ENCODE measurements around the gene KNCN.

KNCN gene

DNA sequence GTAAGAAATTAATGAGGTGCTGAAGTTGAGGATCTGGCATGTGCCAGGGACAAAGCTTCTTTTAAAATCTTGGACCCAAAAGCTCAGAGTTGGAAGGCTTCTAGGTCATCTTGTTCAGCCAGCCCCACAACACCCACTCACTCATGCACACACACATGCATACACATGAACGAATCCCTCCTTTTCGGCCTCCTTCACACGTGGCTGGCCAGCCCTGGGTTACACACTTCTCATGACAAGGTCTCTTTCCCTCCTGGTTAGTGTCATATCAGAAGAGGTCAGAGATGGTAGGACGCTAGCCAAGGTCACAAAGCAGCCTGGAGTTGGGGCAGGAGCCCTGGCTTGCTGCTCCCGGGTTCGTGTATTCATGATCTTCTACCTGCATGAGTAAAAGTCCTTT, 54.9 kb downstream of the KNCN start:
- DNase-seq (ENCODE audit: low spot score) = no peak
- TF ChIP-seq, protein P1, sequence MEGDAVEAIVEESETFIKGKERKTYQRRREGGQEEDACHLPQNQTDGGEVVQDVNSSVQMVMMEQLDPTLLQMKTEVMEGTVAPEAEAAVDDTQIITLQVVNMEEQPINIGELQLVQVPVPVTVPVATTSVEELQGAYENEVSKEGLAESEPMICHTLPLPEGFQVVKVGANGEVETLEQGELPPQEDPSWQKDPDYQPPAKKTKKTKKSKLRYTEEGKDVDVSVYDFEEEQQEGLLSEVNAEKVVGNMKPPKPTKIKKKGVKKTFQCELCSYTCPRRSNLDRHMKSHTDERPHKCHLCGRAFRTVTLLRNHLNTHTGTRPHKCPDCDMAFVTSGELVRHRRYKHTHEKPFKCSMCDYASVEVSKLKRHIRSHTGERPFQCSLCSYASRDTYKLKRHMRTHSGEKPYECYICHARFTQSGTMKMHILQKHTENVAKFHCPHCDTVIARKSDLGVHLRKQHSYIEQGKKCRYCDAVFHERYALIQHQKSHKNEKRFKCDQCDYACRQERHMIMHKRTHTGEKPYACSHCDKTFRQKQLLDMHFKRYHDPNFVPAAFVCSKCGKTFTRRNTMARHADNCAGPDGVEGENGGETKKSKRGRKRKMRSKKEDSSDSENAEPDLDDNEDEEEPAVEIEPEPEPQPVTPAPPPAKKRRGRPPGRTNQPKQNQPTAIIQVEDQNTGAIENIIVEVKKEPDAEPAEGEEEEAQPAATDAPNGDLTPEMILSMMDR (IDR thresholded peaks at IDR 0.05; ENCODE audit: extremely low read depth, missing control alignments) = no peak

GRCh38 chr1:46495778-46496177, 55.7 kb downstream of the KNCN start:
- TF ChIP-seq, protein P1 (IDR thresholded peaks at IDR 0.05; ENCODE audit: extremely low read depth, missing control alignments) = no peak
- no peak for DNase-seq (ENCODE audit: low spot score)
